ENCODE results near the gene ST8SIA5.

The ST8SIA5 gene

DNA sequence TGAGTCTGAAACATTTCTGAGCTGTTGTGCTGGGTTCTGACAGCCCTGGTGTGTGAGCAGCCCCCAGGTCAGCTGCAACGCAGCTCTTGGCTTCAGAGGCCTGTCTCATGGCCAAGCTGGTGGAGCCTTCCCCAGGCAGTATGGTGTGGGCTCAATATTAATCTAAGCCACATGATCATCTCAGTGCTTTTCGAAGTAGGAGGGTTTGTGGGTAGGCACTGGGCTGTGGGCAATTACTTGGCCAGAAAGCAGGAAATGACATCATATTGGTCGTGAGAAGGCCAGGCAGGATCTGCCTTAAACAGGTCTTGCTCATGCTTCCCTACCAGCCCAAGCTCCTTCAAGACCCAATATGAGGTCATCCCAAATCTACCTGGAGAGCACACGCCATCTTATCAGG is 126.7 kb downstream of the ST8SIA5 start:
- no peaks in the 10 kb centered on the region for H3K9me3 ChIP-seq (ENCODE audit: low read length)
- no peaks in the 10 kb centered on the region; the same call in 1 of the 2 replicates for H3K27me3 ChIP-seq (ENCODE audit: insufficient read depth, low read length)
- no peak overlapping the region for H3K4me2 ChIP-seq (ENCODE audit: low read length)
- H3K9ac ChIP-seq (ENCODE audit: low read length): no peak overlapping the region
- H3K79me2 ChIP-seq (ENCODE audit: insufficient read depth, low read length): no peaks in the 10 kb centered on the region
- H3K36me3 ChIP-seq (ENCODE audit: insufficient read depth, low read length): no peaks in the 10 kb centered on the region
- no peaks in the 10 kb centered on the region for H3K4me1 ChIP-seq (ENCODE audit: insufficient read depth, low read length, severe bottlenecking)
- no peaks in the 10 kb centered on the region for H3F3A ChIP-seq (ENCODE audit: insufficient read depth, low read length)
- TF ChIP-seq, protein P1, sequence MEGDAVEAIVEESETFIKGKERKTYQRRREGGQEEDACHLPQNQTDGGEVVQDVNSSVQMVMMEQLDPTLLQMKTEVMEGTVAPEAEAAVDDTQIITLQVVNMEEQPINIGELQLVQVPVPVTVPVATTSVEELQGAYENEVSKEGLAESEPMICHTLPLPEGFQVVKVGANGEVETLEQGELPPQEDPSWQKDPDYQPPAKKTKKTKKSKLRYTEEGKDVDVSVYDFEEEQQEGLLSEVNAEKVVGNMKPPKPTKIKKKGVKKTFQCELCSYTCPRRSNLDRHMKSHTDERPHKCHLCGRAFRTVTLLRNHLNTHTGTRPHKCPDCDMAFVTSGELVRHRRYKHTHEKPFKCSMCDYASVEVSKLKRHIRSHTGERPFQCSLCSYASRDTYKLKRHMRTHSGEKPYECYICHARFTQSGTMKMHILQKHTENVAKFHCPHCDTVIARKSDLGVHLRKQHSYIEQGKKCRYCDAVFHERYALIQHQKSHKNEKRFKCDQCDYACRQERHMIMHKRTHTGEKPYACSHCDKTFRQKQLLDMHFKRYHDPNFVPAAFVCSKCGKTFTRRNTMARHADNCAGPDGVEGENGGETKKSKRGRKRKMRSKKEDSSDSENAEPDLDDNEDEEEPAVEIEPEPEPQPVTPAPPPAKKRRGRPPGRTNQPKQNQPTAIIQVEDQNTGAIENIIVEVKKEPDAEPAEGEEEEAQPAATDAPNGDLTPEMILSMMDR (IDR thresholded peaks at IDR 0.05; ENCODE audit: low read length): no peak
- no peak for TF ChIP-seq EZH2 (IDR thresholded peaks at IDR 0.05; ENCODE audit: borderline replicate concordance, low read length)
- H4K20me1 ChIP-seq (ENCODE audit: insufficient read depth, low read length): no peaks in the 10 kb centered on the region
- H2AFZ ChIP-seq (ENCODE audit: low read length): no peak overlapping the region
- H3K27ac ChIP-seq (ENCODE audit: low read depth, low read length, poor library complexity, severe bottlenecking): no peak overlapping the region
- H3K4me3 ChIP-seq (ENCODE audit: low read depth, low read length, poor library complexity, severe bottlenecking): no peak overlapping the region
- H3K9me2 ChIP-seq (ENCODE audit: low read depth, low read length): no peaks in the 10 kb centered on the region

DNA sequence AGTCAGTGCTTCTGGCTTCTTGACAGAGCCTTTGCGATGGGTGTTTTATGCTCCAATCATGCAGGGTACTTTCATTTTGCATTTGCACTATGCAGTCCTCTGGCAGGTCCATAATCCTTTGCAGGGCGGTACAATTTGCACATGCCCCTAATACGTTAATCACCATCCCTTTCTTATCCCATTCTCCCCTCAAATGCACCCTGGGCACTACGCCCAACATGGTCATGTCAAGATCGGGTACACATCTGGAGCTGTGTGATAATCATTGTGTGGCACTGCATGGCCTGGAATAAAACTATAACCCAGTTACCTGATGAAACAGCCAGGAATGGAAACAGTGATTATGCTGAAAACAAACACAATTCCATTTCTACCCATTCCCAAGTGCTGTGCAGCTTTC is 127.5 kb downstream of the ST8SIA5 start:
- TF ChIP-seq EZH2 (IDR thresholded peaks at IDR 0.05; ENCODE audit: borderline replicate concordance, low read length): no peak
- TF ChIP-seq, protein P1 (IDR thresholded peaks at IDR 0.05; ENCODE audit: low read length): no peak
- Histone ChIP-seq H3F3A (ENCODE audit: insufficient read depth, low read length) (no peaks in the 10 kb centered on the region), H3K4me2 (ENCODE audit: low read length) (no peak overlapping the region), H3K27me3 (ENCODE audit: insufficient read depth, low read length) (no peaks in the 10 kb centered on the region; the same call in 1 of the 2 replicates), H3K9me2 (ENCODE audit: low read depth, low read length) (no peaks in the 10 kb centered on the region), H2AFZ (ENCODE audit: low read length) (no peak overlapping the region), H3K4me1 (ENCODE audit: insufficient read depth, low read length, severe bottlenecking) (no peaks in the 10 kb centered on the region), H3K4me3 (ENCODE audit: low read depth, low read length, poor library complexity, severe bottlenecking) (no peak overlapping the region), H3K9ac (ENCODE audit: low read length) (no peak overlapping the region), H3K36me3 (ENCODE audit: insufficient read depth, low read length) (no peaks in the 10 kb centered on the region), H4K20me1 (ENCODE audit: insufficient read depth, low read length) (no peaks in the 10 kb centered on the region), H3K27ac (ENCODE audit: low read depth, low read length, poor library complexity, severe bottlenecking) (no peak overlapping the region), H3K9me3 (ENCODE audit: low read length) (no peaks in the 10 kb centered on the region), H3K79me2 (ENCODE audit: insufficient read depth, low read length) (no peaks in the 10 kb centered on the region)

DNA sequence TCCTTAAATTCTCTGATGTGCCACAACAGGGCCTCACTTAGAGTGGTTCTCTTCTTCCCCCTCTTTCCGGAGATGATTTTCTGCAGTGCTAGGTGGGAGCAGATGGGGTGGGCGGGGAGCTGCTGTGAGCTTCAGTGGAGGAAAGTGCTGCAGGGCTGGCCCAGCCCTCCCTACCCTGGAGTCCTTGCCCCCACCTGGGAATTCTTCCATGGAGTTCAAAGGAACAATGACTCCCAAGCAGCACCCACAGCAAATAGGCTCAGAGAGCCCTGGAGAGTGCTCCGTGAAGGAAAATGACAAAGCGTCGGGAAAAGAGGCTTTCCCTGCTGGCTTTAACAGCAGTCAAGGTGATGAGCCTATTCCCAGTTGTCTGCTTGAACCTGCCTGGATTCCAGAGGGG is 128.6 kb downstream of the ST8SIA5 start:
- TF ChIP-seq EZH2 (IDR thresholded peaks at IDR 0.05; ENCODE audit: borderline replicate concordance, low read length): no peak
- TF ChIP-seq, protein P1 (IDR thresholded peaks at IDR 0.05; ENCODE audit: low read length): no peak

More for the DNA sequence above, 128.6 kb downstream of the ST8SIA5 start:
- Histone ChIP-seq H3K9me2 (ENCODE audit: low read depth, low read length) (no peaks in the 10 kb centered on the region), H4K20me1 (ENCODE audit: insufficient read depth, low read length) (no peaks in the 10 kb centered on the region), H3K27ac (ENCODE audit: low read depth, low read length, poor library complexity, severe bottlenecking) (no peak overlapping the region), H3K4me2 (ENCODE audit: low read length) (no peak overlapping the region), H3K4me1 (ENCODE audit: insufficient read depth, low read length, severe bottlenecking) (no peaks in the 10 kb centered on the region), H3K27me3 (ENCODE audit: insufficient read depth, low read length) (no peaks in the 10 kb centered on the region; the same call in 1 of the 2 replicates), H2AFZ (ENCODE audit: low read length) (no peak overlapping the region), H3K9me3 (ENCODE audit: low read length) (no peaks in the 10 kb centered on the region), H3K79me2 (ENCODE audit: insufficient read depth, low read length) (no peaks in the 10 kb centered on the region), H3K4me3 (ENCODE audit: low read depth, low read length, poor library complexity, severe bottlenecking) (no peak overlapping the region), H3F3A (ENCODE audit: insufficient read depth, low read length) (no peaks in the 10 kb centered on the region), H3K36me3 (ENCODE audit: insufficient read depth, low read length) (no peaks in the 10 kb centered on the region), H3K9ac (ENCODE audit: low read length) (no peak overlapping the region)

Measured in OCI-LY1 (cell line).